HL-60/S4 treated with retinoic acid at 250 ng/mL for 4 days and 3 days (cell line): ENCODE data around the gene RAP1A.
"Not testable (repeated sequence)": the region's sequence is repeated elsewhere in the genome, so short reads cannot be mapped to it uniquely, and the experiment has no call there.

Experiments
- in situ Hi-C: fragments of 300-500 bp; cut with MboI; formaldehyde crosslinking; loops from 2 replicates; pipeline ENCODE4 v1.7.0; 2022; ENCODE audit warnings: low sequenced_read_pairs

The RAP1A gene

GRCh38 chr1:111597426-111597825, 22.2 kb upstream of the RAP1A start:
- in situ Hi-C loops: no loop called here

- in situ Hi-C loops: no loop called here
Measured at GRCh38 chr1:111598544-111598943, 21.0 kb upstream of the RAP1A start.

- in situ Hi-C loops: no loop called here
Measured at GRCh38 chr1:111599781-111600693, 19.6 kb upstream of the RAP1A start.

GRCh38 chr1:111600886-111601386, 18.7 kb upstream of the RAP1A start:
- in situ Hi-C loops: no loop called here

GRCh38 chr1:111602302-111602701, 17.3 kb upstream of the RAP1A start:
- in situ Hi-C loops: no loop called here

GRCh38 chr1:111602974-111603373, 16.6 kb upstream of the RAP1A start:
- in situ Hi-C loops: no loop called here

- in situ Hi-C loops: no loop called here
Measured at GRCh38 chr1:111603979-111604378, 15.6 kb upstream of the RAP1A start.

GRCh38 chr1:111604931-111605330, 14.7 kb upstream of the RAP1A start:
- in situ Hi-C loops: no loop called here

- in situ Hi-C loops: no loop called here
Measured at GRCh38 chr1:111605576-111605975, 14.0 kb upstream of the RAP1A start.

- in situ Hi-C loops: not testable (repeated sequence)
Measured at GRCh38 chr1:111606457-111607215, 13.0 kb upstream of the RAP1A start.

GRCh38 chr1:111608528-111608927, 11.1 kb upstream of the RAP1A start:
- in situ Hi-C loops: not testable (repeated sequence)

- in situ Hi-C loops: no loop called here
Measured at GRCh38 chr1:111611986-111612385, 7.6 kb upstream of the RAP1A start.

- in situ Hi-C loops: no loop called here
Measured at GRCh38 chr1:111615870-111616715, 3.5 kb upstream of the RAP1A start.

- in situ Hi-C loops: no loop called here
Measured at GRCh38 chr1:111618081-111618480, 1.5 kb upstream of the RAP1A start.

- in situ Hi-C loops: no loop called here
Measured at GRCh38 chr1:111618961-111619634, 491 bp upstream of the RAP1A start.

GRCh38 chr1:111620441-111620971, 917 bp downstream of the RAP1A start:
- in situ Hi-C loops: no loop called here

- in situ Hi-C loops: no loop called here
Measured at GRCh38 chr1:111621050-111621449, 1.5 kb downstream of the RAP1A start.

GRCh38 chr1:111622166-111622565, 2.6 kb downstream of the RAP1A start:
- in situ Hi-C loops: no loop called here

GRCh38 chr1:111624382-111624781, 4.8 kb downstream of the RAP1A start:
- in situ Hi-C loops: no loop called here

GRCh38 chr1:111625276-111625675, 5.7 kb downstream of the RAP1A start:
- in situ Hi-C loops: no loop called here
